Colon (tissue), 2 donors: ENCODE data around the gene TRIM46.
"Not testable (repeated sequence)": the region's sequence is repeated elsewhere in the genome, so short reads cannot be mapped to it uniquely, and the experiment has no call there.

Experiments
- FAIRE-seq: peaks from 2 replicates; lab custom pipeline; 2012; peaks lifted over from hg19 to GRCh38; lab: Jason Lieb, UNC
- donor health status: control.
- donor health status: control.

The TRIM46 gene

DNA sequence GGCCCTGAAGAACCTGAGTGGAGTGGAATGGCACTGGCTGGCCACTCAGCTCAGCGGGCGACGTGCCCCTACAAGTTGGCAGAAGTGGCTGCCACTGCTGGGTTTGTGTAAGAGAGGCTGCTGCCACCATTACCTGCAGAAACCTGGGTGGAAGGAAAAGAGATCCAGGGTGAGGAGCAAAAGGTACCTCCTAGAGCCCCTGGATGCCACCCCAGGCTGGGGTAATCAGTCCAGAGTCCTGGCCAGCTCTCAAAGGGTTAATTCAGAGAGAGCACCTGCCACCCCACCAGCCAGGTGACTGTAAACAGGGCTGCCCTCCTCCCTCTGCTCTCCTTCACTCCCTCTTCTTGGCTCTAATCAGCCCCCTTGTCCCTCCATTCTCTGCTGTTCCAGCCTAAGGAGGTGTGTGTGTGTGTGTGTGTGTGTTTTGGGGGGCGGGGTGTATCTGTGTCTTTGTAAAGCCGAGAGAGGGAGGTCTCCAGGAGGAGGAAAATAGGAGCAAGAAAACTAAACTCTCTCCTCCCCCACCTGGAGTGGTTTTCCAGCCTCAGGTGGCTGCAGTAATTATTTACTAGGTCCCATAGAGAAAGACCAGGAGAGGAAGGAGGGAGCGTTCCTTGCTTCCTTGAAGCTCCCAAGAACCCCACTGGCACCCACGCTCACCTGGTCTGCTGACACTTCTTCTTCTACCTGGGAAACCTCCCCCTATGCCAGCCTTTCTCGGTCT lies 12.6 kb downstream of the TRIM46 start:
- no peak for FAIRE-seq

DNA sequence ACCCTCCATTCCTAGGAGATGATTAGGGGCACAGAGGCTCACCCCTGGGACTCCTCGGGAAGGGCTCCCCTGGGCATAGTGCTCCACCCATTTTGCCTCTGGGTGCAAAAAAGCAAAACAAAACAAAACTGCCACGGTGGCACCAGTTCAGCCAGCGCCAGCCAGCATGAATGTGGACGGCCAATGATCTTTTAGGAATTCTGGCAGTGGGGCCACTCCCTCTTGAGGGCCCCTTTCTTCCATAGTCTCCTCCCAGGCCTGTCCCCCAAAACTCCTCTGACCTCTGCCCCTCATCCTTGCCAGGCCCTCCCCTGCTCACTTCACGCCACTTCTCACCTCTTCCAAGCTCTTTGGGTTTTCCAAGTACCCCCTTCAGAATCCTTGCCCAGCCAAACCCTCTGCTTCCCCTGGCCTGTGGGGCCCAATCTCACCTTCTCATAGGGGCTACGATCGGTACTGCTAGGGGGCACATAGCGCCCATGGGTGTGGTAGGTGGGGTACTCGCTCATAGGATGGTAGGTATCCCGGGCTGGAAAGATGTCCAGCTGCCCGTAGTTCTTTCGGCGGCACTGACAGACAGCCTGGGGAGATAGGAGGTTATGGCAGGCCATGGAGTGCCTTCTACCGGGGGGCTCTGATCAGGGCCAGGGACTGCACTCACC lies 13.3 kb downstream of the TRIM46 start:
- no peak for FAIRE-seq

DNA sequence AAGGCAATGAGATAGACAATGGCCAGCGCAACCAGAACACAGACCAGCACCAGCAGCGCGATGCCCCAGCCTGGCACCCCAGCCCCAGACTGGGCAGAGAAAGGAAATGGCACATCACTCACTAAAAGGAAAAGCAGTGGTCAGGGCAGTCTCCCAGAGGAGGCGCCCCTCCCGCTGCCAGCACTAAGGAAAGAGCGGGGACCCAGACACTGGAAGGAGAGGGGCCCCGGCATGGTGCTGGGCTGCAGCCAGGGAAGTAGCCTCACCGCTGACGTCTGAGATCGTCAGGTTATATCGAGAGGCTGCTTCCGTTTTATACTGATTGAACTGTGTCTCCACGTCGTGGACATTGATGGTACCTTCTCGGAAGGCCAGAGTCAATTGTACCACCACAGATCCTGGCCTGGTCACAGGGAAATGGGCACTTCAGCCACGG lies 13.8 kb downstream of the TRIM46 start:
- FAIRE-seq: no peak

DNA sequence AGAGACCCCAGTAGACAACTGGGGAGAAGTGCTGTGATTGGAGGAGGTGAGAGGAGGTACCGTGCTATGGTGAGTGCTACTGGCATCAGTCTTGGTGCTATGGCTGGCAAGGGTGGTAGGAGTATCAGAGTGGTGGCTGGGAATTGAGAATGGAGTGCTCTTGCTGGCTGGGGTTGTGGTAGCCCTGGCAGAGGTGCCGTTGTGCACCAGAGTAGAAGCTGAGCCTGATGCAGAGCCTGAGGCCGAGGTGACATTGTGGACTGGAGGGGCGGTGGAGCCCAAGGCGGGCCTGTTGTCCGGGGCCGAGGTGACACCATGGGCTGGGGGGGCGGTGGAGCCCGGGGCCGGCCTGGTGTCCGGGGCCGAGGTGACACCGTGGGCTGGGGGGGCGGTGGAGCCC lies 14.6 kb downstream of the TRIM46 start:
- no peak for FAIRE-seq

DNA sequence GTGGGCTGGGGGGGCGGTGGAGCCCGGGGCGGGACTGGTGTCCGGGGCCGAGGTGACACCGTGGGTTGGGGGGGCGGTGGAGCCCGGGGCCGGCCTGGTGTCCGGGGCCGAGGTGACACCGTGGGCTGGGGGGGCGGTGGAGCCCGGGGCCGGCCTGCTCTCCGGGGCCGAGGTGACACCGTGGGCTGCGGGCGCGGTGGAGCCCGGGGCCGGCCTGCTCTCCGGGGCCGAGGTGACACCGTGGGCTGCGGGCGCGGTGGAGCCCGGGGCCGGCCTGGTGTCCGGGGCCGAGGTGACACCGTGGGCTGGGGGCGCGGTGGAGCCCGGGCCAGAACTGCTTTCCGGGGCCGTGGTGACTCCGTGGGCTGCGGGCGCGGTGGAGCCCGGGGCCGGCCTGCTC lies 16.3 kb downstream of the TRIM46 start:
- FAIRE-seq: not testable (repeated sequence)

DNA sequence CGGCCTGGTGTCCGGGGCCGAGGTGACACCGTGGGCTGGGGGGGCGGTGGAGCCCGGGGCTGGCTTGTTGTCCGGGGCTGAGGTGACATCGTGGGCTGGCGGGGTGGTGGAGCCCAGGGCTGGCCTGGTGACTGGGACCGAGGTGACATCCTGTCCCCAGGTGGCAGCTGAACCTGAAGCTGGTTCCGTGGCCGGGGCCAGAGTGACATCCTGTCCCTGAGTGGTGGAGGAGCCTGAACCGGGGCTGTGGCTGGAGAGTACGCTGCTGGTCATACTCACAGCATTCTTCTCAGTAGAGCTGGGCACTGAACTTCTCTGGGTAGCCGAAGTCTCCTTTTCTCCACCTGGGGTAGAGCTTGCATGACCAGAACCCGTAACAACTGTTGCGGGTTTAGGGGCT lies 18.3 kb downstream of the TRIM46 start:
- FAIRE-seq: no peak

DNA sequence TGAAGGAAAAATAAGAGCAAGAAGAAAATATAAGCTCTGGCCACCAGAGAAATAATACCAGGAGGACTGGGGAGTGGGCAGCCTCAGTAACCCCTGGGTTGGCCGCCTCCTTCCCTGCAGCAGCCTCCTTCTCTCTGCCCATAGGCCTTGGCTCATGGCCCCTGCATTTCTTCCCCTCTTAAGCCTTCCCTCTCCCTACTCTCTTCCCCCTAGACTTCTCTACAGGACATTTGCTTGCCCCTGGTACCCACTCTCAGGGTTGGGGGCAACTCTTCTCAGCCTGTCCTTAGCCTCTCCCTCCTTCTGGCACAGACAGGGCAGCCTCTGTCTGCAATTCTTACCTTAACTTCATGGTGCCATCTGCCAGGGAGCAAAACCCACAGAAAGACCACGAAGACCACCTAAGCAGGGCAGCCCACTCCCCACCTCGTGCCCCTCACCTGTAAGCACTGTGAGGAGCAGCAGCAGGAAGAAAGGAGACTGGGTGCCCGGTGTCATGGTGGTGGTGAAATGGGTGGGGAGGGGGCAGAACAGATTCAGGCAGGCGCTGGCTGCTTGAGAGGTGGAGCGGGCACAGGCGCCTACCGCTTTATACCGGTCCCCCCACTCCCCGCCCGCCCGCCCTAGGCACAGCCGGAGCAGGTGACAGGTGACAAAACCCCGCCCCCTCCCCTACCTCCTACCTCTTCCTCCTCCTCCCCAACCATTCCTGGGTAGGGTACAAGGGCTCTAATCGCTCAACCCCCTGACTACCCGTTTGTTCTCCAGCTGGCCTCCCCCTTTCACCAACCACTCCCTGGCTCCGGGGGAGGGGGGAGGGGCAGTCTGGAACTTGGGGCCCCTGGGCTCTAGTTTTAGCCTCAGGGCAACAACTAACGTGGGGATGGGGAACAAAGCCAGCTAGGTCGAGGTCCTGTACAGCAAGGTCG lies 19.0 kb downstream of the TRIM46 start:
- FAIRE-seq: no peak

DNA sequence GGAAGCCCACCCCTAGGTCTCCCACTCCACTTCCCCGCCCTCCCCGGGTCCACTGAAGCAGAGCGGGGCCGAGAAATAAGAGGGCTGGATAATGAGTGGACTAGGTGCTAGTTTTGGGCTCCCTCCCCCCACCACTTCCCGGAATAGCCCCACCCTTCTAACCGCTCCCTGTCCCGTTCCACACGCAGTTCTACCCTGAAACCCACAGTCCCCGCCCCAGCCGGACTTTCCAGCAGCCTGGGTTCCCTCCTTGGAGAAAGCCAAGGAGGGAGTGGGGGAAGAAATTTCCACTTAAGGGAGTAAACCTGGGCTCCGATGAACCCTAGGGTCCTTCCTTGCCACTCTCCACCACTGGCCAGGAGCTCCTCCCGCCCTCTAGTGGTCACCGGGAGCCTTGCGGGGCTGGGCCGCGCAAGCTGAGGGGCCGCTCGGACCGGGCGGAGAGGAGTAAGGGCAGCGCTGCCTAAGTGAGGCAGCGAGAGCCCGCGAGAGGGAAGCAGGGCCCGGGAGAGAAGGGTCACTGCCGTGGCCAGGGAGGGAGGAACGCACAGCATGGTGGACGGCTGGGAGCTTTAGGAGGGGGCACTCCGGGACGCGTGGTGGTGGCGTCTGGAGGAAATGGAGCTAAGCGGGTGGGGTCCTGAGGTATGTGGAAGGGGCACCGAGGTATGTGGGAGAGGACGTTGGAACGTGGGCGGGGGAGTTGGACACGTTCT lies 19.8 kb downstream of the TRIM46 start:
- no peak for FAIRE-seq

DNA sequence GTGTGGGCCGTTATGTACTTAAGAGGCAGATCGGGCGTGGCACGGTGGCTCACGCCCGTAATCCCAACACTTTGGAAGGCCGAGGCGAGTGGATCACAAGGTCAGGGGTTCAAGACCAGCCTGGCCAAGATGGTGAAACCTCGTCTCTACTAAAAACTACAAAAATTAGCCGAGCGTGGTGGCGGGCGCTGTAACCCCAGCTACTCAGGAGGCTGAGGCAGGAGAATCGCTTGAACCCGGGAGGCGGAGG lies 20.3 kb downstream of the TRIM46 start:
- not testable (repeated sequence) for FAIRE-seq

DNA sequence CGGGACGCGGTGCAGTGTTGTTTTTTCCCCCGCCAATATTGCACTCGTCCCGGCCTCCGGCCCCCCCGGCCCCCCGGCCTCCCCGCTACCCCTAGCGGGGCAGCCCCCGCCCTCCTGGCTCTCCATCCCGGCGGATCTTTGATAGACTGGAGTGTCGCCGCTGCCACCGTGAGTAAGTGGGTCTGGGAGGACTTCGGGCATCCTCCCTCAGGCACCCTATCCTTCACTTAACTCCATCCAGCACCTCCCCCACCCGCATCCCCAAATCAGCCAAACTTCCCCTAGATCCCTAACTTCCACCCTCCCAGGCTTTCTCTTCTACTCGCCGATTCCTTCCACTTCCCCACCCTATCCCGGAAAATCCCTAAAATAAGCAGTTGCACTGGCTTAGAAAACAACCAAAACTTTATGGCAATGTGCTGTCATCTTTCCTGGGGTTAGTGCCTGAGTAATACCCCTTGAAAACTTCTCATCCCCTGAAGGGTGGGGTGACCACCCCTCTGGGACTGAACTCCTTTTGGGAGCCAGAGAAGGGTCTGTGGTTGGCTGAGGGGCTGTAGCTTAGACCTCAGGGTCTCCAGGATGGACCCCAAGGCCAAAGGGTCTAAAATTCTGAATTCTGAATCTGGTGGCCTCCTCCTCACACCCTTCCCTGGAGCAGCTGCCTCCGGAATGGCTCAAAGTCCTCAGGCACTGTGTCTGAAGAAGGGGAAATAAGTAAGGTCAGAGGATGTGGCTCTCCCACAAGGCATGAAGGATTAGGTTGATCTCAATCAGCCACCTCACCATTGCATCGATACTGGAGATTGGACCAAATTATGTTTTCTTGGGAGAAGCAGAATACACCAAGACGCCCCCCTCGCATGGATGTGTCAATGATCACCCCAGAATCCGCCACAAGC lies 21.8 kb downstream of the TRIM46 start:
- no peak for FAIRE-seq

DNA sequence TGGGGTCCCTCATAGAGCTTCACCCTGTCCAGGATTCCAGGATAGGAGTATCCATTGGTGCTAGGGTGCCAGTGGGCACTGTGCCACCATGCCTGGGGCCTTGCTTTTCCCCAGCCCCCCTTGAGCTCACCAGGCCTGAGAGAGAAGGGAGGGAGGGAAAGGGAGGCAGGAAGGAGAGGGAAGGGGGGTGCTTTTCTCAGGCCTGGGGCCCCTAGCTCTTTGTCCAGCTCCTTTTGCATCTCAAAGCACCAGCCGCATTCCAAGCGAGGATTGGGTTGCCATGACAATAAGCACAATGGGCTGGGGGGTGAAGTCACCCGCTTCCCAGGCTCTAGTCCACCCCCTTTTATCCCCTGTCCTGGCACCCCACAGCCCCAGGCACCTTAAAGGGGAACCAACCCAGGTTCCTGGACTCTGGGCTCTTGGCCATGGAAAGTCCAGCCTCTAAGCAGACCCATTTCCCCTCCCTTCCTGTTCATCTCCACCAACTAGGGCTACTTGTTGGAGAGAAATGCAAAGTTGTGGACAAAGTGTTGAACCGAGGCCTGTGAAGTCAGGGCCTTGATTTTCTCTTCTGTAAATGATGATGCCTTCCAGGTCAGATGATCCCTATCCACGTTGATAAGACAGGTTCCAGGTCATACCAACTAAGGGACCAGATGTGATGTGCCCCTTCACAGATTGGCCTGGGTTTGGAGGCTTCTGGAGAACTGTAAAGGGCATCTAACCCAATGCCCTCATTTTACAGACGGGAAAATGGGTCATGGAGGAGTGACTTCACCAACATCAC lies 22.6 kb downstream of the TRIM46 start:
- FAIRE-seq: no peak

DNA sequence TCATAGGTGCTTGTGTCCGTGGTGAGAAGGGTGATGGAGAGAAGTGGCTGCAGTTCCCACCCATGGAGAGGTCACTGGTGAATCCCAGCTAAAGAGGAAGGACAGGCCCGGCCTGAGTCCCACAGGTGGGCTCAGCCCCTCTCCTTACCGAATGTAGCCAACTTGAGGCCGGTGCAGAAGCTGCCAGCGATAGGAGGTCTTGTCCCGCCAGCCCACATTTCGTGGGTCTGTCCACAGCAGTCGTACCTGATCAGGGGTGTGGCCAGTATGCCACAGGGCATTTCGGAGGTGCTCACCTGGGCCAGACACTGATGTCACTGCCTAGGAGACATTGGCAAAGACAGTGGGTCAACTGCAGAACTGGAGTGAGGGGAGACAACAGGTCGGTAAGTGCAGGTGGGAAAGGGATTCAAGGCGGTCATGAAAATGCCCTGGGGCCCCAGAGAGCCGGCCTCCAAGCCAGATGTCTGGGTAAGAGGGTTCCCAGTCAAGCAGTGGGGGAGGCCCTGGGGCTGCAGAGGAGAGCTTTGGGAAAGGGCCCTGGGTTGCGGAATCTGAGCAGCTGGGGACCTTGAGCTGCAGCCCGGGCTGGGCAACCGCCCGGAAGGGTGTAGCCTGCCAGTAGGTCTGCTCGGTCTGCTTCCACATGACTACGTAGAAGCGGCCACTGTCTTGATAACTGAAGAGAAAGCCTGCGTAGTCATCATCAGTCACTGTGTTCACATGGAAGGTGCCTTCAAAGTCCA lies 23.4 kb downstream of the TRIM46 start:
- FAIRE-seq: no peak

DNA sequence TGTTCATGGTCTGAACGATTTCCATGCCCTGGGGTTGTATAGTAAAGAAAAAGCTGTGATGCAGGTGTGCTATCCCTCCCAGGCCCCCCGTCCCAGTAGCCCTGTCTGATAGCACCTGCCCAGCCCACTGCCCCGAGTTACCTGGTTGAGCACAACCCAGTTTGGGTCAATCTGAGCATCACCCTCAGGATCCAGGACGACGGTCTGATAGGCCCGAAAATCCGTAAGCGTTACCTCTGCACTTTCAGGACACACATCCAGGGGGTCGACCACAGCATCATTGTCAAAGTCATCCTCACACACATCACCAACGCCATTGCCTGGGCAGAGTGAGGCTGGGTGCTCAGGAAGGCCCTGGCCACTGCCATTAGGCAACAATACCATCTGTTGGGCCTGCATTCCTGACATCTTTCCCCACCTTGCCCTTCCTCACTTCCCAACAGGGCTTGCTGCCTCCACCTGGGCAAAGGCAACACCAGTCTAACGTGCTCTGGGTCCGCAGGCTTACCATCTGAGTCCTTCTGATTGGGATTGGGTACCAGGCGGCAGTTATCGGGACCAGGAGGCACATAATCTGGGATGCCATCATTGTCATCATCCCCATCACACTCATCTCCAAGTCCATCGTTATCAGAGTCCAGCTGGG lies 24.4 kb downstream of the TRIM46 start:
- FAIRE-seq: no peak

DNA sequence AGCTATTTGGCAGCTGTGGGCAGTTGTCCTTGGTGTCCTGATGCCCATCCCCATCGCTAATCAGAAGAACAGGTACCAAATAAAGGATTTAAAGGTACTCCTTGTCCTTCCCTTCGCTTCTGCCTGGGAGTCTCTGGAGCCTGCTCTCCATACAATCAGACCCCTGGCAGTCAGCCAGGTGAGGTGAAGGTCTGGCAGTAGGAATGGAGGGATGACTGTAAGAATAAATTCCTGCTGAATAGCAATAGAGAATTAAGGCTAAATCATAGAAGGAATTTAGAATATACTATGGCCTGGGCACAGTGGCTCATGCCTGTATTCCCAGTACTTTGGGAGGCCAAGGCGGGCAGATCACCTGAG lies 24.9 kb downstream of the TRIM46 start:
- no peak for FAIRE-seq

DNA sequence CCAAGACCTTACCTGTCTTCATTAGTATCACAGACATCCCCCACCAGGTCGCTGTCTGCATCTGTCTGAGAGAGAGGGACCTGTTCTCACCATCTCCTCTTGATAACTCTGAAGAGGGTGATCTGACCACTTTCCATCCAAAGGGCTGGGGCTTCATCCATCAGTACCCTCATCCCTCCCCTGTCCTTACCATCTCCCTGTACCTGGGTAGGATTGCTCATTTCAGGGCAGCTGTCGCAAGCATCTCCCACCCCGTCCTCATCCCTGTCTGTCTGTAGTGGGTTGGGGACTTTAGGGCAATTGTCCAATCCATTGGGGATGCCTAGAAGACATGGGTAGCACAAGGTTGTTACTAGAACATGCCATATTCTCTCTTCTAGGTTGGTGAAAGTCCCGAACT lies 26.1 kb downstream of the TRIM46 start:
- no peak for FAIRE-seq

DNA sequence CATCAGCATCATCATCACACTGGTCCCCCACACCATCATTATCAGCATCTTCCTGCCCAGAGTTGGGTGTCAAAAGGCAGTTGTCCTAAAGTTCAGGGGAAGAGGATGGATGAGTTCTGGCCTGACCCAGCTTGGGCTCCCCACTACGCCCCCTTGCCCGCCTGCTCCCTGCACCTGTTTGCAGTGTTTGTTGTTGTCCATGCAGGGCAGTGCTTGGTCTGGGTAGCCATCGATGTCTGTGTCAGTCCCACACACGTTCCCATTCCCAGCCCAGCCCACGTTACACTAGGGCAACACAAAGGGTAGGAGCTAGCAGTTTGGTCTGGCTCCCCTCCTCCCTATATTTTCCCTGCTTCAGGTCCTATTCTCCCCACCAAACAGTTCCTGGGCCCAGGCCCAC lies 27.3 kb downstream of the TRIM46 start:
- no peak for FAIRE-seq

DNA sequence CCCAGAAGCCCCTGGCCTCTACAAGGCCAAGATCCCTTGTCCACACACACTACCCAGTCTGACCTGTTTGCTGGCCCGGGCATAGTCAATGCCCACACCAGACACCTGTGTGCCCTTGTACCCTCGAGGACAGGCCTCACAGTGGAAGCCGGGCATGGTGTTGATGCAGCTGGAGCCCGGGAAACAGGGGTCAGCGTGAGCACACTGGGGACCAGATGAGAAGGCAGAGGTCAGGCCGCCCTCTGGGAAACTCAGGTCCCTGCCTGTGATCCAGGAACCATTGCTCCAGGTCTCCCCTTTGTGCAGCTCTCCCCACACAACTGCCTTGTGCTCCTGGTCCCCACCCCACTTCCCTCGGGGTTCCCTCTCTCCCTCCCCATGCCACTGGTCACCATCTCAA lies 28.5 kb downstream of the TRIM46 start:
- no peak for FAIRE-seq

DNA sequence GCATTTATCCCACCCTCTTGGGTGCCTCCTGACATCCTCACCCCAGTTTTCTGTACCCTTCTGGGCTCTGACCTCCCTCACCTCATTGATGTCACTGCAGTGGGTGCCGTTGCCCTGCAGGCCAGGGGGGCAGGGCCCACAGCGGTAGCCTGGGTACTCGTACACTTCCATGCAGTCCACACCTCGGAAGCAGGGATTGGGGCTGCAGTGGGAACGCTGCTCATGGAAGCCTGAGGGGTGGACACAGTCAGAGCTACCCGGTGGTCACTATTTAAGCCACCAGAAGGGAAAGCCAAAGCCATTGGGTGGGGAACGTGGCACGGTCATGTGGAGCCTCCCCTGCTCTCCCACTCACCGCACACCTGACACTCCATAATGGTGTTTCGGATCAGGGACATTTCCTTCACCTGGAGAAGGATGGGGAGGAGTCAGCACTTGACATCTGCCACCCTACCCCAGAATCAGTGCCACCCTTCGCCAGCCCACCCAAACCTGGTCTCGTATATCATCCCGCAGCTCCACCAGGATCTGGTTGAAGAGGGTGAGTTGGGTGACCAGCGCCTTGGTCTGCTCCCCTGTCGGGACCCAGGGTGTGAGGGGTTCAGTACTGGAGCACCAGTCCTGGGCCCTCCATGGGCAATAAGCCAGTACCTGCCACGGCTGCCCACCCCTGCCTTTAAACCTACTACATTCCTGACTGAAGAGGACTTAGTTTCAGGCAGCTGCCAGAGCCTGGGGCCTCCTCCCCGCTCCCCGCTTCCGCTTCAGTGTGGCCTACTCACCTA lies 29.3 kb downstream of the TRIM46 start:
- no peak for FAIRE-seq

DNA sequence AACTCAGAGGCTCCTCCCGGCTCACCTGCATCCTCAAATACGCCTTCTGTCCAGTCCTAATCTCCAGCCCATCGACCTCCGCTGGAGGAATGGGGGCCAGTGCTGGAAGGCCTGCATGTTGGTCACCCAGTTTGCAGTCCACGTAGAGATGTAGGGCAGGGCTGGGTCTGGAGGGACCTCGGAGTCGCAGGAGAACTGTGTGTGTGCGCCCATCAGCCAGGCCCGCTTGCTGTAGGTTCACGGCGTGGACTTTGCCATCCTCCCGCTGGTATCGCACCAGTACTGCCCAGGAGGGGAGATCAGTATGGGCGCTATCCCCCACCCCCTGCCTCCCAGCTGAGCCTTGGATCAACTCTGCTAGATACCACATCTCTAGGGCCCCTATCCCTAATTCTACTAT lies 31.4 kb downstream of the TRIM46 start:
- FAIRE-seq: no peak
